GM18511 (cell line): ENCODE measurements around the gene ETS1.

Experiments
- ATAC-seq: cut with Tn5 transposase; IDR thresholded peaks from one replicate; pipeline ENCODE4 v1.9.1; 2021; ENCODE audit warnings: mild to moderate bottlenecking, moderate library complexity; ENCODE audit not compliant: unreplicated experiment

ETS1 gene

GRCh38 chr11:128520888-128521681 is 66.3 kb downstream of the ETS1 start:
- ATAC-seq = no peak

DNA sequence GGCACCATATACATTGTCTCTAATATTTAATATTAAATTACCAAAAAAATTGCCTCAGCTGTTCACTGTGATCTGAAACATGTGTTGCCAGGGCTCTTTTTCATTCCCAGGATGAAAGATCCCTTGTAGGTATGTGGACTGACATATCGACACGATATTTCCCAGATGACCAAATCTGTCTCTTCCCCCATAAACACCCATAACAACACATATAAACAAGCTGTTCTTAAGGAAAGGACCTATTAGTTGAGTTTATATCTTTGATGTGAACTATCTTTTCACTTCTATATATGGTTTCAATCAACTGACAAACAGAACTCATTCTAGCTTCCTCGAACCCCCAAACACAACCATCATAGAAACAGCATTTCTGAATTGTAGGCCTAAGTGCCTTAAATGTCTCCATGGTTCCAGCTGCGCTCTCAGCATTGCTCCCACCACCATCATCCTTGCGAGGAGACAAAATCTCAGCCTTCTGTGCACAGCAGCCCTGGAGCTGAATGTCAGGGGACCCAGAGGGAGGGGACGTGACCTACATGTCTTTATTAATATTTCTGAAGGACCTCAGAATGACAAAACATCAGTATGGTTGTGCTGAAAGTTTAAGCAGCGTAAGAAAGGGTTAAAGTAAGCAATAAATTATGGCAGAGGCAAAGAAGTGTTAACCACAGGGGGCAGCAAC is 67.0 kb downstream of the ETS1 start:
- ATAC-seq = no peak

- ATAC-seq = no peak
Measured at GRCh38 chr11:128519338-128519737, 68.0 kb downstream of the ETS1 start.

GRCh38 chr11:128518493-128519207 is 68.7 kb downstream of the ETS1 start:
- ATAC-seq = no peak

DNA sequence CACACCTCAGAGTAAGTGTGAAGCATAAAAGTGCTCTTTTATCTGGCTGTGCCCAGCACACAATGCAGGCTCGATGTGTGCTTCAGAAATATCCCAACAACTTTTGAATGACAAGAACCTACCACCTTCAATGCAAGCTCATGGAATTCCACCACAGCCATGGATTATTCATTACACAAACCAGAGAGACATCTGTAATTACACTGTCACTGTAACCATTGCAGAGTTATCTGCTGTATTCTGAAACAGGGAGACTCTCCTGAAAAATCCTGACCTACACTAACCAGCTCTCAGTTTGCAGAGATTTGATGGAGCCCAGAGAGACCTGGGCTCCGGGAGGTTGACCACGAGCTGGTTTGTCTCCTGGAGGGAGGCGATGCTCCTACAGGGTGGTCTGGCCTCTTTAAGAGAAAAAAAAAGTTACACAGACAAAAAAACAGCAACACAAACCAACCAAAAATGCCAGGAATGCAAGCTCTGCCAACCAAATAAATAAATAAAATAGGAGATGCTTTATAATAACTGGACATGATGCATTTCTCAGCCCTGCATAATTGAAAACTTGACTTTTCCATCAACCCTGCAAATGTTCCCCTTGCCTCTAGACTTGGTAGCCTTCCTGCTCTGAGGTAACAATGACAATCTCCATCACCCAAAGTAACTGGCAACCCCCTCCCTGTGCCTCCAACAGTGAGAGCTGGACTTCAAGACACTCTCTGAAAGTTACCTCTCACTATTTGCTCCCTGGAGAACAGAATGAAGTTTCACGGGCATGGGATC is 69.7 kb downstream of the ETS1 start:
- ATAC-seq = no peak

GRCh38 chr11:128516886-128517285 is 70.5 kb downstream of the ETS1 start:
- no peak for ATAC-seq

DNA sequence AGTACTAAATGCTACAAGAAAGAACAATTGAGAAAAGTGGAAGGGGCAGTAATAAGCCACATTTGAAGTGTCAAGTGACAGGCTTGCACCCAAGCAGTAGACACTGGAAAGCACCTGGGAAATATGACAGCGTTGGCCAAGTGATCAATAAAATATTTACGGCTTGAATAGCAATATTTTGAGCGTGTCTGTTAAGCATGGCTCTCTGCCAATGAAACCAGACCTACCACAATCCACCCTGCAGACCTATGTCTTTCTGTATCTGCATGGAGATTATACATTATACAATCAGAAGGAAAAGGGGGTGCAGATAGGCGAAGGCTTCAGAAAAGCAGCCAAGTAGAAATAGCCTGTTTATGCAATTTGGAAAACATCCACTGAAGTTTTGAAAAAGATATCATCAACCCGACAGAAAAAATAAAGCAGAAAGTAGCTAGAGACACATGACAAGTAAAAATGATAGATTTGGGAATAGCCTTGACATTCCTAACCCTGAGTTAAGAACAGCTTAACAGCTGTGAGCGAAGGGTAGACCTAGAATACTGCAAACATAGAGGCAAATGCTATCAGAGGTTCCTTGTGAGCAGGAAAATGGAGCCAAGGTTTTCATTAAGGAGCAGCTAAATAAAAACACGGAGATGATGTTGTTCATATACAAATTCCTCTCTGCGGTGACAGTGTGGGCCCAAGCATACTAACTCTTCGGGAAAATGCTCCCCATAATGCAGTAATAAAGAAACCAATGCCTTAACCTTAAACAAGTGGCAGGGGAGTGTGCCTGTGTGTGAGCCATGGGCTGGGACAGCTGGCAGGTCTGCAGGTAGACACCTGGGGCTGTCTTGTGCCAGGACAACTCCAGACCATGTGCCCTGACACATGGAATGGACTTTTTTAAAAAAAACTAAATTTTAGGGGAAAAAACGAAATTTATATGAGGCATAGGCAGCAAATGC is 71.3 kb downstream of the ETS1 start:
- no peak for ATAC-seq

DNA sequence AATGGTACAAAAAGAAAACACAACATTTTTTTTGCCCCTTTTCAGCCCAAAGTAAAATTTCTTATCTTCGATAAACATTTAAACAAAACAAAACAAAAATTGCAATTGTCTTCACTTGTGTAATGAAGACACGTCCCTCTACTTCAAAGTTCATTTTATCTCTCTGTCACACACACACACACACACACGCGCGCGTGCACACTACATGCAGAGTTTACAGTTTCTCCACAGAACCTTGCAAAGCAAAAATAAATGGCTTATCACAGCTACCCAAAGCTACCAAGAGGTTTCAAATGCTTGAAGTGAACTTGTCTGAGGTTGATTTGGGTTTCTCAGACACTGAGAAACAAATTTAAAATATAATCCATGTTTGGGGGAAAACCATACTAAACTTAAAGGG is 72.3 kb downstream of the ETS1 start:
- no peak for ATAC-seq

- ATAC-seq = no peak
Measured at GRCh38 chr11:128513915-128514681, 73.3 kb downstream of the ETS1 start.

GRCh38 chr11:128512474-128512996 is 74.8 kb downstream of the ETS1 start:
- ATAC-seq = no peak

GRCh38 chr11:128511712-128512111 is 75.6 kb downstream of the ETS1 start:
- no peak for ATAC-seq

GRCh38 chr11:128509621-128510389 is 77.6 kb downstream of the ETS1 start:
- ATAC-seq = no peak

GRCh38 chr11:128508770-128509510 is 78.4 kb downstream of the ETS1 start:
- no peak for ATAC-seq

- peak; percentile 59 for ATAC-seq
Measured at GRCh38 chr11:128507936-128508335, 79.4 kb downstream of the ETS1 start.

DNA sequence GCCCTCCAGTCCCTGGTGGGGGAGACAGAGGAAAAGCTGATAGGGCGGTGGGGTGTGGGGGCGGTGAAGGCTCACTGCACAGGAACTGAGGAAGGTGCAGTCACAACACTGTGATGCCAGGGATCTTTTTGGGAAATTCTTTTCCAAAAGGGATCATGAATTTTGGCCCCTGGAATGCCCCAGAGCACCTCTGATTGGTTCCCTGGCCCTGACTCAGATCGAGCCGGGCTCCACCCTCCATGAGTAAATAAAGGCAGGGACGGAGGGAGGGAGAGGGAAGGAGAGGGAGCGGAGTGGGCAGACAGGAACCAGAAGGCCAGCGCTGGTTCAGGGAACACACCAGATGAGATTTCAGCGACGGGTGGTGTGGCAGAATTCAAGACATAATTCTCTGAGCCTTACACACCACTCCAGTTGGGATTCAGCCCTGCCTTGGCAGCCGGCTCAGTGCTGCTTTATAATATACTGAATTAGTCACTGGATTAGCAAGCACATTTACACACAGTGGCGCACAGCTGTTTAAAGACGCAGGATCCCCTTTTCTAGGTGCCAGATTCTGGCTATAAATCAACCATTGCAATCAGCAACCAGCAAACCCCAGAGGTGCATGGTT is 80.3 kb downstream of the ETS1 start:
- ATAC-seq = peak; percentile 49

- no peak for ATAC-seq
Measured at GRCh38 chr11:128506356-128506755, 81.0 kb downstream of the ETS1 start.

DNA sequence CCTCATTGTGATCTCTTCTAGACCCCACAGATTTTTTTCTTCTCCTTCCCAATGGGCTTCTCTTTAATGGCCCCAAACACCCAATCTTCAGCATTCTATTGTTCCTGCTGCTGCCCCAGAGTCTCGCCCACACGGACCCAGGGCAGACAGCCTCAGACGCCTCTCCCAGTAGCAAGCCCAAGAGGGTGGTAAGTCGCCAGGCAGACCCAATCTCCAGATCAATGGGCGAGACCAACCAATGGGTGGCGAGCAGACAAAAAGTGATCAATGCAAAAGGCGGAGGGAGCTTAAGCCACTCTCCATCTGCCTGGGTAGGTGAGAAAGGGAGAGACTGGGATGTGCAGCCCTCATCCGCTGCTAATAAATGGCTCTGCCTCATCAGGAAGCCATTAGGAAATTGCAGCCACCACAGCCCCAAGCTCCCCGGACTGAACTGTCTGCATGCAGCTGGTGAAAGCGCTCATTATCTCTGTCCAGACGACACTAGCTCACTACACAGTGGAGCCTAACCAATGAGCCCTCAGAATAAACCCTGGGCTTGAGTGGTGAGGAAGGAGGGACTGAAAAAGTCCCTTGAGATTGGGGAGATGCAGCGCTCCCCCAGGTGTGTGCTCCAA is 81.8 kb downstream of the ETS1 start:
- ATAC-seq = no peak
